Osteoblast (primary cell): ENCODE measurements around the gene HDAC4. TPM values are rescaled to one million over a fixed set of nuclear protein-coding genes. Genes with fewer than 3 reads are reported as not detected.

ENCODE experiments used
- DNase-seq: peaks from one replicate; pipeline ENCODE4 v3.0.0; 2011; ENCODE audit warnings: low spot score, mixed read lengths; ENCODE audit not compliant: insufficient read length; ENCODE audit errors: missing footprints
- H2AFZ ChIP-seq: 2 replicates; pipeline ENCODE4 v1.6.0; 2011; ENCODE audit warnings: mild to moderate bottlenecking, low read length
- H3K27ac ChIP-seq: 2 replicates; pipeline ENCODE4 v1.5.1; 2011; ENCODE audit warnings: mild to moderate bottlenecking, low read depth, low read length, moderate library complexity
- H3K27me3 ChIP-seq: 2 replicates; pipeline ENCODE4 v1.6.0; 2012; ENCODE audit warnings: mild to moderate bottlenecking, control low read depth, inconsistent platforms, low read length, moderate library complexity; ENCODE audit not compliant: insufficient read depth
- H3K36me3 ChIP-seq: 2 replicates; pipeline ENCODE4 v1.5.1; 2011; ENCODE audit warnings: mild to moderate bottlenecking, low read length, control low read depth, moderate library complexity; ENCODE audit not compliant: insufficient read depth
- H3K4me1 ChIP-seq: 2 replicates; pipeline ENCODE4 v1.5.1; 2011; ENCODE audit warnings: mild to moderate bottlenecking, low read length, control low read depth, moderate library complexity; ENCODE audit not compliant: insufficient read depth
- H3K4me2 ChIP-seq: 2 replicates; pipeline ENCODE4 v1.6.0; 2011; ENCODE audit warnings: mild to moderate bottlenecking, low read length; ENCODE audit not compliant: insufficient read depth
- H3K4me3 ChIP-seq: fragments of 200-600 bp; sonication (generic); 3 replicates; pipeline ENCODE4 v1.5.1; 2012; ENCODE audit warnings: mild to moderate bottlenecking, low read length, inconsistent platforms; ENCODE audit not compliant: insufficient read depth
- H3K79me2 ChIP-seq: 2 replicates; pipeline ENCODE4 v1.6.0; 2012; ENCODE audit warnings: mild to moderate bottlenecking, low read length, control low read depth, inconsistent platforms; ENCODE audit not compliant: insufficient read depth
- H3K9me3 ChIP-seq: 2 replicates; pipeline ENCODE4 v1.5.1; 2011; ENCODE audit warnings: low read depth, low read length, control low read depth
- H4K20me1 ChIP-seq: 2 replicates; pipeline ENCODE4 v1.6.0; 2012; ENCODE audit warnings: mild to moderate bottlenecking, low read length, control low read depth; ENCODE audit not compliant: insufficient read depth
- total RNA-seq: library from RNA; depleted of rRNA; stranded (reverse); fragments of >200 nt; gene quantifications from 2 replicates; pipeline ENCODE4 v1.2.3, GENCODE V29; 2012
- TF ChIP-seq, protein P1 (sequence below): IDR thresholded peaks from 2 replicates; pipeline ENCODE4 v1.5.1; 2011; ENCODE audit warnings: mild to moderate bottlenecking, low read depth, low read length, moderate library complexity; ENCODE audit errors: extremely low read depth

The HDAC4 gene
- total RNA-seq, 1 donor = 30.8 TPM

DNA sequence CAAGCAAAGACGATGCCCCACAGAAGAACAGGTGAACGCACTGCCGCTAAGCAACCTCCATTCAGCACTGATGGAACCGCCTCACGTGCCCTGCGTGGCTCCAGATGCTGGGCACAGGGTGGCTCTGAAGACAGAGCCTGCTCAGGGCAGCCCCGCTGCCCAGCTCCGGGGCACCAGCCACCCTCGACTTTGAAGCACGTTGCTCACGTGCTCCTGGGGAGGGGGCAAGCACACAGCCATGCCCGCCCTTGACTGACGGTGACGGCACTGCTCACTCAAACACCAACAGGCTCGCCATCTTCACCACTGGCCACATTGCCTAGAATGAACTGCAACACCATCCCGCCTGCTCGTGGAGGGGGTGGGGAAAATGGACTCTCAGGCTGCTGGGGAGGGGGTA lies 251.3 kb downstream of the HDAC4 start:
- Histone ChIP-seq H3K36me3 (no peaks in the 10 kb centered on the region), H3K4me3 (no peak overlapping the region), H3K4me2 (no peak overlapping the region), H3K27ac (no peak overlapping the region), H3K9me3 (no peaks in the 10 kb centered on the region), H3K27me3 (no peaks in the 10 kb centered on the region), H3K79me2 (no peaks in the 10 kb centered on the region), H3K4me1 (no peaks in the 10 kb centered on the region), H2AFZ (no peak overlapping the region), H4K20me1 (no peaks in the 10 kb centered on the region)
- TF ChIP-seq, protein P1, sequence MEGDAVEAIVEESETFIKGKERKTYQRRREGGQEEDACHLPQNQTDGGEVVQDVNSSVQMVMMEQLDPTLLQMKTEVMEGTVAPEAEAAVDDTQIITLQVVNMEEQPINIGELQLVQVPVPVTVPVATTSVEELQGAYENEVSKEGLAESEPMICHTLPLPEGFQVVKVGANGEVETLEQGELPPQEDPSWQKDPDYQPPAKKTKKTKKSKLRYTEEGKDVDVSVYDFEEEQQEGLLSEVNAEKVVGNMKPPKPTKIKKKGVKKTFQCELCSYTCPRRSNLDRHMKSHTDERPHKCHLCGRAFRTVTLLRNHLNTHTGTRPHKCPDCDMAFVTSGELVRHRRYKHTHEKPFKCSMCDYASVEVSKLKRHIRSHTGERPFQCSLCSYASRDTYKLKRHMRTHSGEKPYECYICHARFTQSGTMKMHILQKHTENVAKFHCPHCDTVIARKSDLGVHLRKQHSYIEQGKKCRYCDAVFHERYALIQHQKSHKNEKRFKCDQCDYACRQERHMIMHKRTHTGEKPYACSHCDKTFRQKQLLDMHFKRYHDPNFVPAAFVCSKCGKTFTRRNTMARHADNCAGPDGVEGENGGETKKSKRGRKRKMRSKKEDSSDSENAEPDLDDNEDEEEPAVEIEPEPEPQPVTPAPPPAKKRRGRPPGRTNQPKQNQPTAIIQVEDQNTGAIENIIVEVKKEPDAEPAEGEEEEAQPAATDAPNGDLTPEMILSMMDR = no peak
- no peak for DNase-seq

DNA sequence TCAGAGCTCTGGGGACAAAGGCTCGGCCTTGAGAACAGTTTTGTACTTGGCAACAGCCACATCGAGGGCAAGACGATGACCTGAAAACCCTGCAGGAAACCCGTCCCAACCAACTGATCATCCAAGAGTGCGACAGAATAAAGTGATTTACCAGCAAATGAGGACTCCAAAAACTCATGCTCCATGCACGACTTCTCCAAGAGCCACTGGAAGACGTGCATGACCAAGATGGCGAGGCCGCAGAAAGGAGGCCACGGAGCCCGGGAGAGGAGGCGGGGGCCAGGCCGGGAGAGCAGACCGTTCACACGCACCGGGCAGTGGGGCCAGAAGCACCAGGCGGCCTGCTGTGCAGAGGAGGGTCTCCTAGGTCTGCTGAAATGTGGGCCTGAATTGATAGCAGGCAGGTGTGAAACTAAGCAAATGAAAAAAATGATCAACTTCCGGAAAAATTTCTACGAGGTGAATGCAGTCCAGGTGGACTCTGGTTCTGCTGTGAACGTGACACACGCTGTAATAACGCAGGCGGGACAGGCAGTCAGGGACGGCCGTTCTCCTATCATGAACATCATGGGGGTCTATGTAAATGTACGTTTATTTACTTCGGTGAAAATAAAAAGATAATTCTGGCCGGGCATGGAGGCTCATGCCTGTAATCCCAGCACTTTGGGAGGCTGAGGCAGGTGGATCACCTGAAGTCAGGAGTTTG lies 252.2 kb downstream of the HDAC4 start:
- H3K27ac ChIP-seq = no peak overlapping the region
- no peaks in the 10 kb centered on the region for H3K79me2 ChIP-seq
- no peaks in the 10 kb centered on the region for H4K20me1 ChIP-seq
- no peak for DNase-seq
- TF ChIP-seq, protein P1 = no peak
- no peak overlapping the region for H3K4me2 ChIP-seq
- H3K9me3 ChIP-seq = no peaks in the 10 kb centered on the region
- H3K4me1 ChIP-seq = no peaks in the 10 kb centered on the region
- no peaks in the 10 kb centered on the region for H3K36me3 ChIP-seq
- H3K27me3 ChIP-seq = no peaks in the 10 kb centered on the region
- H2AFZ ChIP-seq = no peak overlapping the region
- no peak overlapping the region for H3K4me3 ChIP-seq

DNA sequence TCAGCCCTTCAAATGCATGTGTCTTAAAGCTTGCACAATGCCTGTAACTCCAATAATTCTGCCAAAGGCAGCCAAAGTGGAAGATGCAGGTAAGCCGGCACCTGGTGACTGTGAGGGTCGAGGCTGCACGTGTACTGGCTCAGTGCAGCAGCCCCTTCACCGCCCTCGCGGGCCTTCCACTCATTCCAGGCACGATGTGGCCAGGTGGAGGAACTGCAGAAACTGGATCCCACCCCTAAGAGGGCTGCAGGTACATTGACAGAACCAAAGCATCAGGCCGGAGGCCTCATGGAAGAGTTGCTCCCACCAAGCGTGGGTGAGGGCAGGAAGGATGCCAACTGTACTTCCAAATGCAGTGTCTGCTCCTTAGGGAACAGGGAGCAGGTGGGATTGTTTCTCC lies 253.4 kb downstream of the HDAC4 start:
- Histone ChIP-seq H3K4me1 (no peaks in the 10 kb centered on the region), H3K9me3 (no peaks in the 10 kb centered on the region), H2AFZ (no peak overlapping the region), H3K4me3 (no peak overlapping the region), H3K36me3 (no peaks in the 10 kb centered on the region), H3K4me2 (no peak overlapping the region), H3K79me2 (no peaks in the 10 kb centered on the region), H4K20me1 (no peaks in the 10 kb centered on the region), H3K27me3 (no peaks in the 10 kb centered on the region), H3K27ac (no peak overlapping the region)
- DNase-seq = no peak
- TF ChIP-seq, protein P1 = no peak

DNA sequence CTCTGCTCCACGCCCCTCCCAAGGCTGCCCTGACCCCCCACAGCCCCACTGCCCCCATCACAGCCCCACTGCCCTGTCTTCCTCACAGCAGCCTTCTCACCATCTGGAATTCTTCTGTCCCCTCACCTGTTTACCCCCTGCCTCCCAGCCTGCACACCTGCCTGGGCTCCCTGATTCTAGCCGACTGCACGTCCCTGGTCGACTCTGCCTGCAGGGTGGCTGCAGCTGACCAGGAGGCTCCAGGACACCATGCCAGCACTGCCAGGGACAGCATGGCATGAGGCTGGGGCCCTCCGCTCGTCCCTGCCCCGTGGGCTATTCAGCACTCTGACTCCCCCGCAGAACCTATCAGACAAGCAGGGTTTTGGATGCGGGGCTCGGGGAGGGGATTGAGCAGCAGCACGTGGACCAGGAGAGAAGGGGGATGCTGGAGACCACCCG lies 254.1 kb downstream of the HDAC4 start:
- no peaks in the 10 kb centered on the region for H3K36me3 ChIP-seq
- TF ChIP-seq, protein P1 = no peak
- no peak overlapping the region for H3K27ac ChIP-seq
- no peak overlapping the region for H3K4me3 ChIP-seq
- no peak overlapping the region for H2AFZ ChIP-seq
- H3K79me2 ChIP-seq = no peaks in the 10 kb centered on the region
- no peak overlapping the region for H3K4me2 ChIP-seq
- no peaks in the 10 kb centered on the region for H3K27me3 ChIP-seq
- no peaks in the 10 kb centered on the region for H4K20me1 ChIP-seq
- no peak for DNase-seq
- H3K4me1 ChIP-seq = no peaks in the 10 kb centered on the region
- H3K9me3 ChIP-seq = no peaks in the 10 kb centered on the region
